Endothelial cell of umbilical vein (primary cell): ENCODE data around the gene ETV3. TPM values are rescaled to one million over a fixed set of nuclear protein-coding genes. Genes with fewer than 3 reads are reported as not detected.

Source experiments
- BruUV-seq: library from RNA; stranded (reverse); fragments of 400-500 nt; replicated peaks from 2 replicates; lab custom pipeline; 2021; lab: Mats Ljungman, UMichigan
- CTCF ChIA-PET: fragments of 300-600, 350-600 bp; sonication (Branson Sonifier 250); formaldehyde crosslinking; loops from one replicate; lab custom pipeline; 2021; ENCODE audit warnings: antibody characterized with exemption, inconsistent platforms; lab: Charles Lee
- POLR2A ChIA-PET: fragments of 300-600, 350-600 bp; sonication (Branson Sonifier 250); formaldehyde crosslinking; loops from one replicate; lab custom pipeline; 2021; ENCODE audit warnings: antibody characterized with exemption, inconsistent platforms; lab: Charles Lee
- DNase-seq: peaks from one replicate; pipeline ENCODE4 v3.0.0-alpha.2; 2011; ENCODE audit warnings: low read depth, low spot score
- FAIRE-seq: peaks from 2 replicates; lab custom pipeline; 2011; peaks lifted over from hg19 to GRCh38; lab: Jason Lieb, UNC
- H2AFZ ChIP-seq: 2 replicates; pipeline ENCODE4 v1.6.0; 2012; ENCODE audit warnings: low read depth, low read length, control low read depth, inconsistent platforms
- H3K27ac ChIP-seq: 2 replicates; pipeline ENCODE4 v1.5.1; 2011; ENCODE audit warnings: low read depth, mild to moderate bottlenecking, control low read depth, low read length, moderate library complexity; ENCODE audit not compliant: insufficient read depth
- H3K27me3 ChIP-seq, 2 experiments: 2 replicates each; pipeline versions ENCODE4 v1.6.0 to v1.6.1; 2011; ENCODE audit warnings: low read length in 2 of 2, mixed read lengths in 1 of 2; ENCODE audit not compliant: control insufficient read depth in 2 of 2, insufficient read depth in 2 of 2
- H3K36me3 ChIP-seq, 2 experiments: 2 replicates in 1 of 2; 3 replicates in 1 of 2; pipeline ENCODE4 v1.5.1; 2011; ENCODE audit warnings: low read length in 2 of 2, mild to moderate bottlenecking in 1 of 2, moderate library complexity in 1 of 2; ENCODE audit not compliant: control insufficient read depth in 2 of 2, insufficient read depth in 2 of 2; ENCODE audit errors: extremely low read depth in 1 of 2
- H3K4me1 ChIP-seq: 3 replicates; pipeline ENCODE4 v1.5.1; 2011; ENCODE audit warnings: mild to moderate bottlenecking, low read length; ENCODE audit not compliant: control insufficient read depth, insufficient read depth; ENCODE audit errors: extremely low read depth
- H3K4me2 ChIP-seq: 2 replicates; pipeline ENCODE4 v1.6.1; 2011; ENCODE audit warnings: low read length, control low read depth, mixed read lengths; ENCODE audit not compliant: insufficient read depth
- H3K4me3 ChIP-seq, 3 experiments: fragments of 200-600 bp in 1 of 3; sonication (generic), shearing (Covaris generic) in 1 of 3; replicated peaks in 1 of 3; 2 replicates each; pipeline ENCODE4 v1.5.1; 2011 to 2016; ENCODE audit warnings: control low read depth in 3 of 3, low read length in 3 of 3, mild to moderate bottlenecking in 2 of 3, inconsistent platforms in 1 of 3, low read depth in 1 of 3, moderate library complexity in 1 of 3; ENCODE audit not compliant: insufficient read depth in 1 of 3
- H3K79me2 ChIP-seq: 2 replicates; pipeline ENCODE4 v1.6.0; 2012; ENCODE audit warnings: low read length, inconsistent platforms; ENCODE audit not compliant: control insufficient read depth, insufficient read depth
- H3K9ac ChIP-seq: replicated peaks from 2 replicates; pipeline ENCODE3; 2011; ENCODE audit warnings: low read length, control low read depth; ENCODE audit not compliant: insufficient read depth; ENCODE audit errors: extremely low read depth
- H3K9me1 ChIP-seq: replicated peaks from 3 replicates; pipeline ENCODE4 v1.6.0; 2011; ENCODE audit warnings: mild to moderate bottlenecking, low read length; ENCODE audit not compliant: control insufficient read depth, insufficient read depth; ENCODE audit errors: extremely low read depth
- H3K9me3 ChIP-seq: replicated peaks from 2 replicates; pipeline ENCODE4 v1.5.1; 2012; ENCODE audit warnings: low read length, inconsistent platforms; ENCODE audit not compliant: control insufficient read depth, insufficient read depth
- H4K20me1 ChIP-seq: replicated peaks from 2 replicates; pipeline ENCODE3; 2011; ENCODE audit warnings: mild to moderate bottlenecking, low read length; ENCODE audit not compliant: control insufficient read depth, insufficient read depth; ENCODE audit errors: extremely low read depth
- CTCF ChIP-seq, 2 donors: IDR thresholded peaks; 1 replicate in 1 of 2; 2 replicates in 1 of 2; pipeline ENCODE4 v1.5.1; 2011; ENCODE audit warnings: low read length in 2 of 2, mild to moderate bottlenecking in 2 of 2, moderate library complexity in 2 of 2, control low read depth in 1 of 2, inconsistent platforms in 1 of 2, low read depth in 1 of 2; ENCODE audit not compliant: insufficient read depth in 1 of 2; ENCODE audit errors: extremely low read depth in 1 of 2
- EZH2 ChIP-seq: IDR thresholded peaks from 2 replicates; pipeline ENCODE4 v1.6.1; 2012; ENCODE audit warnings: borderline replicate concordance, low read depth, mild to moderate bottlenecking, moderate library complexity, low read length, inconsistent platforms; ENCODE audit not compliant: severe bottlenecking
- FOS ChIP-seq: IDR thresholded peaks from 2 replicates; pipeline ENCODE4 v1.6.1; 2011; ENCODE audit warnings: mild to moderate bottlenecking, low read length, moderate library complexity, borderline replicate concordance; ENCODE audit not compliant: insufficient read depth
- MAX ChIP-seq: IDR thresholded peaks from 2 replicates; pipeline ENCODE4 v1.6.1; 2011; ENCODE audit not compliant: insufficient read depth, insufficient read length
- POLR2A ChIP-seq: IDR thresholded peaks from 2 replicates; pipeline ENCODE4 v1.6.1; 2012; ENCODE audit warnings: low read depth, mild to moderate bottlenecking, control low read depth, low read length
- POLR2AphosphoS5 ChIP-seq: IDR thresholded peaks from 2 replicates; pipeline ENCODE4 v1.6.1; 2012; ENCODE audit warnings: low read depth, mild to moderate bottlenecking, control low read depth, low read length, moderate library complexity; ENCODE audit not compliant: insufficient read depth
- dilution Hi-C: fragments of 300-500 bp; cut with MboI; formaldehyde crosslinking; loops from one replicate; pipeline ENCODE4 v1.15.0; 2019; ENCODE audit warnings: low sequenced_read_pairs; ENCODE audit not compliant: extremely low pct_ligation_motif_present
- intact Hi-C: fragments of 100-400 bp; cut with micrococcal nuclease; formaldehyde crosslinking; loops from one replicate; pipeline ENCODE4 v1.10.0; 2022
- polyA plus RNA-seq, 4 experiments: library from polyadenylated mRNA; depleted of rRNA in 3 of 4; stranded (reverse) in 3 of 4; unstranded in 1 of 4; fragments of >200 nt; gene quantifications; 2 replicates each; pipeline versions ENCODE4 v1.2.1 to v1.2.3, GENCODE V29; 2011 to 2012; ENCODE audit warnings: missing spikeins in 1 of 4
- total RNA-seq: library from RNA; stranded (reverse); gene quantifications from 2 replicates; pipeline ENCODE4 v1.2.3, GENCODE V29; 2021

Gene ETV3
- total and polyA plus RNA-seq, 2 donors (not counting 3 experiments of a cell fraction or from before 2014, with no cell fraction given) = 6.8 to 22.3 TPM

- H3K9me3 ChIP-seq = no peaks in the 10 kb centered on the region
- H3K9ac ChIP-seq = no peak overlapping the region
- FAIRE-seq = no peak
- TF ChIP-seq CTCF (IDR thresholded peaks at IDR 0.05; ENCODE audit: extremely low read depth in 1 of 2, insufficient read depth in 1 of 2, low read depth in 1 of 2, low read length in 2 of 2) (no peak), EZH2 (no peak), FOS (no peak), POLR2A (no peak), POLR2AphosphoS5 (no peak), MAX (no peak)
- peaks cover 6% of the 10 kb centered on the region for H4K20me1 ChIP-seq
- no TSS peak for BruUV-seq
- no peak overlapping the region for H3K4me2 ChIP-seq
- DNase-seq = no peak
- CTCF ChIA-PET = interaction anchor here (1.2 to 7.3 kb wide), 3 partner anchors 9 to 44 kb away, joined by 3 to 96 read pairs (median 86); no protein-coding TSS in a partner anchor
- no peak overlapping the region for H3K4me3 ChIP-seq
- H3K79me2 ChIP-seq = peaks cover 32% of the 10 kb centered on the region
- POLR2A ChIA-PET = no interaction called here
- H3K4me1 ChIP-seq = peaks cover 17% of the 10 kb centered on the region
- H3K27ac ChIP-seq = no peak overlapping the region
- H3K27me3 ChIP-seq = no peaks in the 10 kb centered on the region
- H3K9me1 ChIP-seq = no peaks in the 10 kb centered on the region
- dilution Hi-C loops (no loop called here), intact Hi-C loops (no loop called here)
- H3K36me3 ChIP-seq = peaks cover 32 to 35% of the 10 kb centered on the region in 2 experiments
- H2AFZ ChIP-seq = no peak overlapping the region
Measured at GRCh38 chr1:157134442-157134841, 3.8 kb downstream of the ETV3 start.
